Immature natural killer cell (primary cell): ENCODE measurements around the gene EXOC1. TPM values are rescaled to one million over a fixed set of nuclear protein-coding genes. Genes with fewer than 3 reads are reported as not detected.

Source experiments
- polyA plus RNA-seq, 3 donors: library from polyadenylated mRNA; unstranded; fragments of 300-500 nt; fragmentation: Illumina TruSeq; gene quantifications; one replicate each; pipeline ENCODE4 v1.2.3, GENCODE V29; 2021

Gene EXOC1
- polyA plus RNA-seq, 3 donors from 2014 or later, result 7.5 to 15.6 (median 9.9) TPM

Other genes starting within 250 kb of the EXOC1 start
- gene NMU, start 217.3 kb upstream of the EXOC1 start, polyA plus RNA-seq, result not detected
- under 1 TPM in 2 of 3 donors, not detected in 1; 0.59 to 0.62 TPM for gene EXOC1L, start 33.9 kb upstream of the EXOC1 start, polyA plus RNA-seq
- 10 to 100 TPM in 1 of 3 donors, 1 to 10 TPM in 2; 5.8 to 13.0 (median 6.7) TPM for gene CEP135, start 95.3 kb downstream of the EXOC1 start, polyA plus RNA-seq